GM12878 (cell line): ENCODE measurements around the gene MACROD2. TPM values are rescaled to one million over a fixed set of nuclear protein-coding genes. Genes with fewer than 3 reads are reported as not detected.
"Not testable (repeated sequence)": the region's sequence is repeated elsewhere in the genome, so short reads cannot be mapped to it uniquely, and the experiment has no call there.

Experiments
- ATAC-seq: fragments of 200-7000 bp; cut with Tn5 transposase; 3 replicates; pipeline ENCODE4 v1.9.1; 2020; ENCODE audit warnings: mild to moderate bottlenecking, moderate library complexity
- BruUV-seq: library from RNA; stranded (reverse); fragments of 400-500 nt; replicated peaks from 2 replicates; lab custom pipeline; 2021; lab: Mats Ljungman, UMichigan
- CTCF ChIA-PET: fragments of 300-600 bp; sonication (Branson Sonifier 250); formaldehyde crosslinking; extraction: SDS; loops from one replicate; lab custom pipeline; 2021; ENCODE audit warnings: inconsistent platforms; lab: Yijun Ruan, JAX
- POLR2A ChIA-PET: fragments of 350-600 bp; formaldehyde crosslinking; extraction: SDS; loops from one replicate; lab custom pipeline; 2021; ENCODE audit warnings: inconsistent platforms; lab: Charles Lee
- RAD21 ChIA-PET: fragments of 300-600 bp; sonication (Branson Sonifier 250); formaldehyde crosslinking; loops from one replicate; lab custom pipeline; 2023; ENCODE audit warnings: antibody characterized with exemption; ENCODE audit not compliant: unreplicated experiment; lab: Charles Lee
- SMC1A ChIA-PET: fragments of 300-600 bp; sonication (Branson Sonifier 250); formaldehyde crosslinking; loops from one replicate; lab custom pipeline; 2023; ENCODE audit not compliant: unreplicated experiment, uncharacterized antibody; lab: Charles Lee
- DNase-seq: peaks from one replicate; pipeline ENCODE4 v3.0.0-alpha.2; 2011; ENCODE audit warnings: low read depth, low spot score
- FAIRE-seq: peaks from 3 replicates; lab custom pipeline; 2011; peaks lifted over from hg19 to GRCh38; lab: Jason Lieb, UNC
- H2AFZ ChIP-seq: 2 replicates; pipeline ENCODE4 v1.6.0; 2011; ENCODE audit warnings: low read depth, low read length, control low read depth; ENCODE audit not compliant: control insufficient read depth
- H3K27ac ChIP-seq: 2 replicates; pipeline ENCODE4 v1.5.1; 2011; ENCODE audit warnings: control low read depth; ENCODE audit not compliant: control insufficient read depth, insufficient read depth
- H3K27me3 ChIP-seq, 2 experiments: replicated peaks in 1 of 2; 2 replicates each; pipeline versions ENCODE4 v1.6.0 to v1.6.1; 2011; ENCODE audit warnings: low read length in 1 of 2; ENCODE audit not compliant: control insufficient read depth in 2 of 2, insufficient read depth in 2 of 2
- H3K36me3 ChIP-seq, 2 experiments: 2 replicates each; pipeline ENCODE4 v1.5.1; 2011; ENCODE audit warnings: low read length in 1 of 2; ENCODE audit not compliant: control insufficient read depth in 2 of 2, insufficient read depth in 2 of 2
- H3K4me1 ChIP-seq: 2 replicates; pipeline ENCODE4 v1.6.1; 2011; ENCODE audit warnings: mild to moderate bottlenecking, low read length, moderate library complexity, mixed read lengths; ENCODE audit not compliant: control insufficient read depth, insufficient read depth
- H3K4me2 ChIP-seq: 2 replicates; pipeline ENCODE4 v1.6.0; 2011; ENCODE audit warnings: control low read depth; ENCODE audit not compliant: control insufficient read depth, insufficient read depth
- H3K4me3 ChIP-seq: fragments of 200-600 bp; sonication (generic); 2 replicates; pipeline ENCODE4 v1.5.1; 2016
- H3K79me2 ChIP-seq: 2 replicates; pipeline ENCODE4 v1.6.0; 2011; ENCODE audit warnings: low read length; ENCODE audit not compliant: control insufficient read depth, insufficient read depth
- H3K9ac ChIP-seq: 2 replicates; pipeline ENCODE4 v1.8.0; 2011; ENCODE audit warnings: low read length, control low read depth, mixed read lengths; ENCODE audit not compliant: control insufficient read depth, insufficient read depth
- H3K9me3 ChIP-seq: replicated peaks from 3 replicates; pipeline ENCODE4 v1.5.1; 2011; ENCODE audit warnings: mild to moderate bottlenecking, low read length; ENCODE audit not compliant: control insufficient read depth, insufficient read depth
- H4K20me1 ChIP-seq: 2 replicates; pipeline ENCODE4 v1.6.0; 2011; ENCODE audit not compliant: control insufficient read depth, insufficient read depth
- CHD4 ChIP-seq: fragments of 200-600 bp; sonication (generic); IDR thresholded peaks from 2 replicates; pipeline ENCODE4 v1.6.1; 2016; ENCODE audit warnings: mild to moderate bottlenecking
- DPF2 ChIP-seq: fragments of 450-650 bp; IDR thresholded peaks from 2 replicates; pipeline ENCODE4 v1.6.1; 2017; ENCODE audit warnings: mild to moderate bottlenecking
- FOXK2 ChIP-seq: fragments of 450-650 bp; IDR thresholded peaks from 2 replicates; pipeline ENCODE4 v1.6.1; 2017; ENCODE audit warnings: mild to moderate bottlenecking, moderate library complexity
- IRF4 ChIP-seq: IDR thresholded peaks from 2 replicates; pipeline ENCODE4 v1.6.1; 2011; ENCODE audit warnings: low read depth, low read length
- MYC ChIP-seq: IDR thresholded peaks from 2 replicates; pipeline ENCODE4 v1.6.1; 2011; ENCODE audit warnings: mild to moderate bottlenecking, low read length, moderate library complexity, inconsistent platforms; ENCODE audit not compliant: insufficient read depth, insufficient replicate concordance, insufficient read length, severe bottlenecking
- SP1 ChIP-seq: IDR thresholded peaks from one replicate; pipeline ENCODE4 v1.6.1; 2011; ENCODE audit warnings: low read depth, low read length
- ZSCAN29 ChIP-seq: fragments of 450-650 bp; IDR thresholded peaks from 2 replicates; pipeline ENCODE4 v1.6.1; 2017; ENCODE audit warnings: mild to moderate bottlenecking, moderate library complexity
- WGBS: methylation state at CpG from one replicate; pipeline ENCODE4 v1.1.6; 2016; ENCODE audit warnings: low lambda C conversion rate; ENCODE audit not compliant: insufficient replicate concordance, insufficient coverage; ENCODE audit errors: missing lambda C conversion rate; 5-methylcytosine and 5-hydroxymethylcytosine counted together
- in situ Hi-C: fragments of 300-500 bp; cut with MboI; formaldehyde crosslinking; loops from 9 replicates; pipeline ENCODE4 v1.14.3; 2018; ENCODE audit warnings: mixed read lengths
- intact Hi-C: fragments of 100-400 bp; cut with micrococcal nuclease; formaldehyde crosslinking; loops from one replicate; pipeline ENCODE4 v1.14.2; 2022; ENCODE audit not compliant: unreplicated experiment
- polyA plus RNA-seq, 11 experiments: library from polyadenylated mRNA; depleted of rRNA in 4 of 11; unstranded in 6 of 11; stranded (reverse) in 5 of 11; fragments of >200 nt; fragmentation: Nextera tagmentation in 4 of 11; fragmentation: Illumina TruSeq in 1 of 11; extraction: Ambion mirVana in 4 of 11; extraction: Trizol in 1 of 11; gene quantifications; 1 replicate in 1 of 11; 2 replicates in 10 of 11; pipeline versions ENCODE4 v1.2.1 to v1.2.3, GENCODE V29; 2011 to 2016; ENCODE audit warnings: inconsistent platforms in 2 of 11, missing spikeins in 2 of 11, low read depth in 1 of 11
- total RNA-seq, 4 experiments: library from RNA; depleted of rRNA in 3 of 4; stranded (reverse); fragments of >200 nt in 3 of 4; fragmentation: Illumina TruSeq in 1 of 4; extraction: Trizol in 1 of 4; gene quantifications; 2 replicates each; pipeline versions ENCODE4 v1.2.1 to v1.2.3, GENCODE V29; 2013 to 2021
- TF ChIP-seq, protein P1 (sequence below): fragments of 450-650 bp; IDR thresholded peaks from 2 replicates; pipeline ENCODE4 v1.6.1; 2018; ENCODE audit warnings: mild to moderate bottlenecking, low read depth, moderate library complexity; ENCODE audit not compliant: partially characterized antibody

Gene MACROD2
- total and polyA plus RNA-seq, 10 of the 15 experiments (the other 5 are each of a cell fraction or from before 2014, with no cell fraction given): 1.1 to 21.5 (median 2.2) TPM

- POLR2A ChIA-PET: interaction anchor here (0.6 kb wide), 1 partner anchor 924 kb away, joined by 4 read pairs; no protein-coding TSS in a partner anchor
- RAD21 ChIA-PET: no interaction called here
Measured at GRCh38 chr20:14454296-14454695, 459.0 kb downstream of the MACROD2 start.

DNA sequence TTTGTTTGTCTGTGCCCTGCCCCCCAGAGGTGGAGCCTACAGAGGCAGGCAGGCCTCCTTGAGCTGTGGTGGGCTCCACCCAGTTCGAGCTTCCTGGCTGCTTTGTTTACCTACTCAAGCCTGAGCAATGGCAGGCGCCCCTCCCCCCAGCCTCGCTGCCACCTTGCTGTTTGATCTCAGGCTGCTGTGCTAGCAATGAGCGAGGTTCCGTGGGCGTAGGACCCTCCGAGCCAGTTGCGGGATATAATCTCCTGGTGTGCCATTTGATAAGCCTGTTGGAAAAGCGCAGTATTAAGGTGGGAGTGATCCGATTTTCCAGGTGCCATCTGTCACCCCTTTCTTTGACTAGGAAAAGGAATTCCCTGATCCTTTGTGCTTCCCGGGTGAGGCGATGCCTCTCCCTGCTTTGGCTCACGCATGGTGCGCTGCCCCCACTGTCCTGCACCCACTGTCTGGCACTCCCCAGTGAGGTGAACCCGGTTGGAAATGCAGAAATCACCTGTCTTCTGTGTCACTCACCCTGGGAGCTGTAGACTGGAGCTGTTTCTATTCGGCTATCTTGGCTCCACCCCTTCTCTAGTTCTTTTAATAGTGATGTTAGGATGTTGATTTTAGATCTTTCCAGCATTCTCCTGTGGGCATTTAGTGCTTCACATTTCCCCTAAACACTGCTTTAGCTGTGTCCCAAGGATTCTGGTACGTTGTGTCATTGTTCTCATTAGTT lies 471.9 kb downstream of the MACROD2 start:
- intact Hi-C loops, SMC1A ChIA-PET, H3K4me3 ChIP-seq, DNase-seq, CTCF ChIA-PET, H3K9ac ChIP-seq, RAD21 ChIA-PET, H3K9me3 ChIP-seq, H3K4me1 ChIP-seq, BruUV-seq, POLR2A ChIA-PET, ATAC-seq, H3K27me3 ChIP-seq, H2AFZ ChIP-seq, H3K79me2 ChIP-seq, FAIRE-seq, in situ Hi-C loops, H3K36me3 ChIP-seq, H4K20me1 ChIP-seq, H3K4me2 ChIP-seq, H3K27ac ChIP-seq: not testable (repeated sequence)
- 38% methylated on average over 16 of the region's 17 CpGs for WGBS

More at GRCh38 chr20:14454296-14454695, 459.0 kb downstream of the MACROD2 start:
- Histone ChIP-seq H3K27ac (no peak overlapping the region), H3K4me3 (no peak overlapping the region), H3K4me2 (no peak overlapping the region), H3K27me3 (no peaks in the 10 kb centered on the region), H4K20me1 (no peaks in the 10 kb centered on the region), H3K9me3 (no peaks in the 10 kb centered on the region), H3K36me3 (no peaks in the 10 kb centered on the region), H3K9ac (no peak overlapping the region), H3K79me2 (no peaks in the 10 kb centered on the region), H2AFZ (no peak overlapping the region), H3K4me1 (no peaks in the 10 kb centered on the region)
- no peak for ATAC-seq
- DNase-seq: no peak
- in situ Hi-C loops: no loop called here
- intact Hi-C loops: no loop called here
- BruUV-seq: no TSS peak
- TF ChIP-seq SP1: no peak
- TF ChIP-seq DPF2: no peak
- no peak for TF ChIP-seq FOXK2
- no peak for TF ChIP-seq MYC
- TF ChIP-seq ZSCAN29: no peak
- TF ChIP-seq, protein P1, sequence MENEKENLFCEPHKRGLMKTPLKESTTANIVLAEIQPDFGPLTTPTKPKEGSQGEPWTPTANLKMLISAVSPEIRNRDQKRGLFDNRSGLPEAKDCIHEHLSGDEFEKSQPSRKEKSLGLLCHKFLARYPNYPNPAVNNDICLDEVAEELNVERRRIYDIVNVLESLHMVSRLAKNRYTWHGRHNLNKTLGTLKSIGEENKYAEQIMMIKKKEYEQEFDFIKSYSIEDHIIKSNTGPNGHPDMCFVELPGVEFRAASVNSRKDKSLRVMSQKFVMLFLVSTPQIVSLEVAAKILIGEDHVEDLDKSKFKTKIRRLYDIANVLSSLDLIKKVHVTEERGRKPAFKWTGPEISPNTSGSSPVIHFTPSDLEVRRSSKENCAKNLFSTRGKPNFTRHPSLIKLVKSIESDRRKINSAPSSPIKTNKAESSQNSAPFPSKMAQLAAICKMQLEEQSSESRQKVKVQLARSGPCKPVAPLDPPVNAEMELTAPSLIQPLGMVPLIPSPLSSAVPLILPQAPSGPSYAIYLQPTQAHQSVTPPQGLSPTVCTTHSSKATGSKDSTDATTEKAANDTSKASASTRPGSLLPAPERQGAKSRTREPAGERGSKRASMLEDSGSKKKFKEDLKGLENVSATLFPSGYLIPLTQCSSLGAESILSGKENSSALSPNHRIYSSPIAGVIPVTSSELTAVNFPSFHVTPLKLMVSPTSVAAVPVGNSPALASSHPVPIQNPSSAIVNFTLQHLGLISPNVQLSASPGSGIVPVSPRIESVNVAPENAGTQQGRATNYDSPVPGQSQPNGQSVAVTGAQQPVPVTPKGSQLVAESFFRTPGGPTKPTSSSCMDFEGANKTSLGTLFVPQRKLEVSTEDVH: no peak
- TF ChIP-seq IRF4: no peak
- no peak for TF ChIP-seq CHD4
- FAIRE-seq: no peak
- SMC1A ChIA-PET: no interaction called here
- CTCF ChIA-PET: no interaction called here
- WGBS: 0% methylated on average over 1 of the region's 1 CpG
